Measurements from ENCODE around the gene FOXO1. TPM values are rescaled to one million over a fixed set of nuclear protein-coding genes. Genes with fewer than 3 reads are reported as not detected.

FOXO1 gene
- total and polyA plus RNA-seq, 5 donors: 7.1 to 33.6 (median 21.4) TPM

DNA sequence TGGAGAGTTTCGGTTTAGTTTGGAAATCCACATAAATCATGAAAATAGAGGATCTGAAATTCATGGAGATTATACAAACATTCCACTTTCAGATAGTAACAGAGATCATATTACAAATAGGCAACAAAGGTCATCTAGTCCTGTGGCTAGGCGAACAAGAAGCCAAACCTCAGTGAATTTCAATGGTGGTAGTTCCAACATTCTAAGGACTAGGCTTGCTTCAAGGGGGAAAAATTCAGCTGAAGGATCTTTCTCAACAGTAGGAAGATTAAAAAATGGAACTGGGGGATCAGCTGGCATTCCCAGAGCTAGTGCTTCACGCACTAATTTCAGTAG lies 47.0 kb downstream of the FOXO1 start:
- no peak overlapping the region for H3K4me3 ChIP-seq (ENCODE audit: low read length)
- H3K4me1 ChIP-seq (ENCODE audit: control insufficient read depth, insufficient read depth, low read length): peaks cover 15% of the 10 kb centered on the region
- H3K27me3 ChIP-seq (ENCODE audit: control insufficient read depth, insufficient read depth): no peaks in the 10 kb centered on the region
- H3K27ac ChIP-seq (ENCODE audit: low read length): no peak overlapping the region
- ATAC-seq: no peak
- no peaks in the 10 kb centered on the region for H3K9me3 ChIP-seq (ENCODE audit: control insufficient read depth, low read length)
- 91% methylated on average over 3 of the region's 3 CpGs for WGBS
- intact Hi-C loops (cut with DNase I): no loop called here
- no peak for DNase-seq

DNA sequence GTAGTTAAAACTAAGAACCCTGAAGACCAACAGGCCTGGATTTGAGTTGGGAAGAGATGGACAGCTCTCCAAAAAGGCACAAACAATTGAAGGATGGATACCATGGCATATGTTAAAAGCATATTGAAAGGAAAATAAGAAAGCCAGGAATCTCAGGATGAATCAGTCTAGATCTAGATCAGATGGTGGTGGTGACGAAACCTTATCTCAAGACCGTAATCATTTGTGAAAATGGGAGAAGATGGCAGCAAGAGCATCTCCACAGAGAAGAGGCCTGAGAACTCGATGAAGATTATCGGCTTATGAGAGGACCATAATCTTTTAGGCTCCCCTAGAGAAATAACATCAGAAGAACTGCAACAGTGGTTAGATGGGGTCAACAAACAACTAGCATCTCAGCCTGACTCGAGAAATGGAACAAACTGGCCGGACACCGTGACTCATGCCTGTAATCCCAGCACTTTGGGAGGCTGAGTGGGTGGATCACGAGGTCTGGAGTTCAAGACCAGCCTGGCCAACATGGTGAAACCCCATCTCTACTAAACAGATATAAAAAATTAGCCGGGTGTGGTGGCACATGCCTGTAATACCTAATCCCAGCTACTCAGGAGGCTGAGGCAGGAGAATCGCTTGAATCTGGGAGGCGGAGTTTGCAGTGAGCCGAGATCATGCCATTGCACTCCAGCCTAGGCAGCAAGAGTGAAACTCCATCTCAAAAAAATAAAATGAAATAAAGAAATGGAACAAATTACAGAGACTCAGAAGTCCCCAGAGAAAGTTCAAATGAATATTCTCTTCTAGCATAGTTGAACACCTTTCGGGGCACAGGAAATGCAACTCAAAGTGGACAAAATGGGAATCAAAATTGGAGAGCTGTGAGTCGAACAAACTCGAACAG lies 47.6 kb downstream of the FOXO1 start:
- no peak for DNase-seq
- Histone ChIP-seq H3K27me3 (ENCODE audit: control insufficient read depth, insufficient read depth) (no peaks in the 10 kb centered on the region), H3K9me3 (ENCODE audit: control insufficient read depth, low read length) (no peaks in the 10 kb centered on the region), H3K4me1 (ENCODE audit: control insufficient read depth, insufficient read depth, low read length) (peaks cover 19% of the 10 kb centered on the region), H3K4me3 (ENCODE audit: low read length) (no peak overlapping the region), H3K27ac (ENCODE audit: low read length) (no peak overlapping the region)
- ATAC-seq: no peak
- 95% methylated on average over 15 of the region's 15 CpGs for WGBS
- intact Hi-C loops (cut with DNase I): no loop called here

DNA sequence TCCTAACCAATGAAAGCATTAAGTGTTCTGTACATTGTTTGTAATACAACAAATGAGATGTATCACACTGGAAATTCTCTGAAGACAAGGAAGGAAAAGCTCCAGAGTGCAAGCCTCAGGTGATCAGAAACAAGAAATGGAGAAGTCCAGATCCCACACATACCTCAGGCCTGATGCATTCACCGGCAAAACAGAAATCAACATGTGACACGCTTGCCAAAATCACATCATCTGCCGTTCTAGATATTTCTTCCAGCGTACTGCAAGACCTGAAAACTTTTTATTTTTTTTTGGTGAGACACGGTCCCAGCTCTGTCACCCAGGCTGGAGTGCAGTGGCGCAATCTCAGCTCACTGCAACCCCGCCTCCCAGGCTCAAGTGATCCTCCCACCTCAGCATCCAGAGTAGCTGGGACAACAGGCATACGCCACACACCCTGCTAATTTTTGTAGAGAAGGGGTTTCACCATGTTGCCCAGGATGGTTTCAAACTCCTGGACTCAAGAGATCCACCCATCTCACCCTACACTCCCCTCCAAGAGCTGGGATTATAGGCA lies 48.6 kb downstream of the FOXO1 start:
- intact Hi-C loops (cut with DNase I): no loop called here
- ATAC-seq: no peak

DNA sequence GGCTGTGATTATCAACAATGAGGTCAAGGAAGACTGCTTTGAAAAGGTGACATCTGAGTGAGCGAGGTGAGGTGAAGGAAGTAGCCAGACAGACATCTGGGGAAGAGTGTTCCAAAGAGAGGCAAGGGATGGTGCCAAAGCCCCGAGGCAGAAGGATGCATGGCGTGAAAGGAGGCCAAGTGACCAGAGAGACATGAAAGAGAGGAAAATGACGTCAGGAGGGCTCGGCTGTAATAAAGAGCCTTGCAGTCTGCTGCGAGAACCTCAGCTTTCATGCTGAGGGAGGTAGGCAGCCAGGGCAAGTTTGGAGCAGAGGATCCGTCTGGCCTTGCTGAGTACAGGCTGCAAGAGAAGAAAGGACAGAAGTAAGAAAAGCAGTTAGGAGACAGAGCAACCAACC lies 50.8 kb downstream of the FOXO1 start:
- Histone ChIP-seq H3K9me3 (ENCODE audit: control insufficient read depth, low read length) (no peaks in the 10 kb centered on the region), H3K27me3 (ENCODE audit: control insufficient read depth, insufficient read depth) (no peaks in the 10 kb centered on the region), H3K27ac (ENCODE audit: low read length) (no peak overlapping the region), H3K4me3 (ENCODE audit: low read length) (no peak overlapping the region), H3K4me1 (ENCODE audit: control insufficient read depth, insufficient read depth, low read length) (peaks cover 28% of the 10 kb centered on the region)
- ATAC-seq (no peak), DNase-seq (no peak)
- intact Hi-C loops (cut with DNase I): no loop called here
- 58% methylated on average over 7 of the region's 7 CpGs for WGBS

More for the DNA sequence above, 48.6 kb downstream of the FOXO1 start:
- DNase-seq: no peak
- H3K4me1 ChIP-seq (ENCODE audit: control insufficient read depth, insufficient read depth, low read length): peaks cover 23% of the 10 kb centered on the region
- H3K27ac ChIP-seq (ENCODE audit: low read length): no peak overlapping the region
- WGBS: 76% methylated on average over 8 of the region's 8 CpGs
- H3K27me3 ChIP-seq (ENCODE audit: control insufficient read depth, insufficient read depth): no peaks in the 10 kb centered on the region
- no peaks in the 10 kb centered on the region for H3K9me3 ChIP-seq (ENCODE audit: control insufficient read depth, low read length)
- H3K4me3 ChIP-seq (ENCODE audit: low read length): no peak overlapping the region

DNA sequence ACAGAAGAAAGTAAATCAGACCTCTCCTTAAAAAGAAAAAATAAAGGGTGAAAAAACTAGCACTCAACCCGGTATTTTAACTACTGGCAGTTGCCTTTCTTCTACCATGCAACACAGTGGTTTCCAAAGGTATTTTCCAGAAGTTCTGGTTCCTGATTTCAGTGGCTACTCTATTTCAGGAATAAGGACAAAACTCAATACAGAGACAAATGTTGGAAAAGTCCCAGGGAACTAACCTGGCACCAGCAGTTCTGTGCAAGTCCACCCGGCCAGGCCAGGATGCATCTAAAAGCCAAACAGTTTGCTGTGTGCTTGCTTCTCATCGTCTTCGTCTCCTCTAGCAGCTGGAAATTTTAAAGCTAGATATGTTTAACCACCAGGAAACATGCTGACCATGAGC lies 52.5 kb downstream of the FOXO1 start:
- 34% methylated on average over 4 of the region's 4 CpGs for WGBS
- no peaks in the 10 kb centered on the region for H3K27me3 ChIP-seq (ENCODE audit: control insufficient read depth, insufficient read depth)
- no peak overlapping the region for H3K4me3 ChIP-seq (ENCODE audit: low read length)
- DNase-seq (peak in 1 of 3 donors; percentile 74), ATAC-seq (peak; percentile 25 to 27)
- no peaks in the 10 kb centered on the region for H3K9me3 ChIP-seq (ENCODE audit: control insufficient read depth, low read length)
- H3K27ac ChIP-seq (ENCODE audit: low read length): peak overlapping the region; percentile 48
- peaks cover 28% of the 10 kb centered on the region for H3K4me1 ChIP-seq (ENCODE audit: control insufficient read depth, insufficient read depth, low read length)
- intact Hi-C loops (cut with DNase I): no loop called here

DNA sequence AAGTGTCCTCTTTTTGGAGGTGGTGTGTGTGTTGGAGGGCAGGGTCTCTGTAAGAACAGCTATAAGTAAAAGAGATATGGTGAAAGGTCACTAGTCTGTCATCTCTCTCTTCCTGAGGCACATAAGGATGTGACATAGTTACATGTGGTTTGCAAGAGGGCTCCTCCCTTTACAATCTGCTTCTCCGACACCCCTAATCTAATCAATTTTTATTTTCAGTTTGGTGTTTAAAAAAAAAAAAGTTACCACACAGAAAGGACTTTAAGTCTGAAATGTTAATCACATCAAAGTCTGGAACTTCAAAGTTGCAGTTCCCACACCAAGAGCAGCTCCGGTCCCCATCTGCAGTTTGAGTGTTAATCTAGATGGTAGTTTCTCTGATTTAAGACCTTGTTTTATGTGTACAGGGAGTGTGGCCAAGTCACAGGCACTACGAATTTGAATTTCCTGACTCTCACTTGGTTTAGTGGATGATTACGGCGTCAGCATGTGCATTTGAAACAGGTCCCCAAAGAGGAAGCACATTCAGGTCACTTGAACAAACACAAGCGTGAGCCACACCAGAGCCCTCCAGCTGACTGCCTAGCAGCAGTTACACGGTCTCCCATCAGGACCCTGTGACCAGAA lies 53.1 kb downstream of the FOXO1 start:
- ATAC-seq (peak; percentile 71 to 72), DNase-seq (peak in 1 of 3 donors; percentile 66)
- Histone ChIP-seq H3K4me3 (ENCODE audit: low read length) (no peak overlapping the region), H3K27me3 (ENCODE audit: control insufficient read depth, insufficient read depth) (no peaks in the 10 kb centered on the region), H3K4me1 (ENCODE audit: control insufficient read depth, insufficient read depth, low read length) (peaks cover 28% of the 10 kb centered on the region), H3K27ac (ENCODE audit: low read length) (peak overlapping the region; percentile 54), H3K9me3 (ENCODE audit: control insufficient read depth, low read length) (no peaks in the 10 kb centered on the region)
- WGBS: 22% methylated on average over 7 of the region's 7 CpGs
- intact Hi-C loops (cut with DNase I): no loop called here

DNA sequence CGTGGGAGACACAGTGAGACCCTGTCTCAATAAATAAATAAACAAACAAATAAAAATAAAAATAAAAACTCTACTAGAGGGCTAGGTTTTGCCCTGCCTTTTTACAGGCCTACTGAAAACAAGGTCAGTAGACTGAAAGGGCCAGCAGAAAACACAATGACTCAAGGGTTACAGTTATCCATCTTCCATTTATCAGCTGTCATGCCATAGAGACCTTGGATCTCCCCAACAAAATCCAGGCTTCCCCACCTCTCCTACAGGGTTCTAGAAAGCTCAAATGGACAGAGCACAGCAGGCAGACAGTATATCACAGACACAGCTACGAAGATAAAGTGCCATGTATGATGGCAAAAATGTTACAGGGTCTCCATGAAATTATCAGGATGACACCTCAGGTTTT lies 54.4 kb downstream of the FOXO1 start:
- intact Hi-C loops (cut with DNase I): no loop called here
- WGBS: 84% methylated on average over 2 of the region's 2 CpGs
- no peak for DNase-seq
- no peak overlapping the region for H3K27ac ChIP-seq (ENCODE audit: low read length)
- ATAC-seq: no peak
- H3K9me3 ChIP-seq (ENCODE audit: control insufficient read depth, low read length): no peaks in the 10 kb centered on the region
- no peaks in the 10 kb centered on the region for H3K27me3 ChIP-seq (ENCODE audit: control insufficient read depth, insufficient read depth)
- peaks cover 24% of the 10 kb centered on the region for H3K4me1 ChIP-seq (ENCODE audit: control insufficient read depth, insufficient read depth, low read length)
- H3K4me3 ChIP-seq (ENCODE audit: low read length): no peak overlapping the region

DNA sequence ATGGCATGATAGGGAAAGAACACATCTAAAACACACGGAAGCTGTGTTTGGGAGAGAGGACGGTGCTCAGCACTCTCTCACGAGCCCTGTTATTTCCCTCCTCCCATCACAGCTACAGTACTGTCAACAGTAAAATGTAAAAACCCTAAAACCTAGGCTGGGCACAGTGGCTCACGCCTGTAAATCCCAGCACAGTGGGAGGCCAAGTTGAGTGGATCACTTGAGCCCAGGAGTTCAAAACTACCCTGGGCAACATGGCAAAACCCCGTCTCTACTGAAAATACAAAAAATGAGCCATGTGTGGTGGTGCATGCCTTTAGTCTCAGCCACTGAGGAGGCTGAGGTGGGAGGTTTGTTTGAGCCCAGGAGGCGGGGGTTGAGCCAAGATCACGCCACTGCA lies 54.8 kb downstream of the FOXO1 start:
- ATAC-seq (no peak), DNase-seq (no peak)
- H3K27me3 ChIP-seq (ENCODE audit: control insufficient read depth, insufficient read depth): no peaks in the 10 kb centered on the region
- H3K4me3 ChIP-seq (ENCODE audit: low read length): no peak overlapping the region
- H3K4me1 ChIP-seq (ENCODE audit: control insufficient read depth, insufficient read depth, low read length): peaks cover 24% of the 10 kb centered on the region
- H3K27ac ChIP-seq (ENCODE audit: low read length): no peak overlapping the region
- H3K9me3 ChIP-seq (ENCODE audit: control insufficient read depth, low read length): no peaks in the 10 kb centered on the region
- intact Hi-C loops (cut with DNase I): no loop called here
- WGBS: 90% methylated on average over 7 of the region's 7 CpGs

DNA sequence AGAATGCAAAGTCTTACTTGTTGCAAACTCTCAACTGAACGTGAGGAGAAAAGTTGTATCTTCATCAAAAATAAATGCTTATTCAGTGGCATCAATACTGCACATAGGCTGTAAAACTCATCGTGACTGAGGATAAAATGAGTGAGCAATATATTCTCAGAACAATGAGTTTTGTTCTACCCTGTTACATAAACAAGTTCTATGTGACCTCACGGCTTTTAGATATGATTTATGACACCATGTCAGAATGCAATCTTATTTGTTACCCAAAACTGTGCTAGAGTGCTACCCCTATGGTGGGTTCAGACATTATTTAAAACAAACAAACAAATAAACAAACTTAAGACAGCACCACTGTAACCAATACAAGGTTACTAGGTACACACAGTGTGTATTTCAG lies 55.4 kb downstream of the FOXO1 start:
- Histone ChIP-seq H3K4me1 (ENCODE audit: control insufficient read depth, insufficient read depth, low read length) (peaks cover 24% of the 10 kb centered on the region), H3K9me3 (ENCODE audit: control insufficient read depth, low read length) (no peaks in the 10 kb centered on the region), H3K27ac (ENCODE audit: low read length) (no peak overlapping the region), H3K4me3 (ENCODE audit: low read length) (no peak overlapping the region), H3K27me3 (ENCODE audit: control insufficient read depth, insufficient read depth) (no peaks in the 10 kb centered on the region)
- intact Hi-C loops (cut with DNase I): no loop called here
- ATAC-seq (no peak), DNase-seq (no peak)
- 70% methylated on average over 3 of the region's 3 CpGs for WGBS

DNA sequence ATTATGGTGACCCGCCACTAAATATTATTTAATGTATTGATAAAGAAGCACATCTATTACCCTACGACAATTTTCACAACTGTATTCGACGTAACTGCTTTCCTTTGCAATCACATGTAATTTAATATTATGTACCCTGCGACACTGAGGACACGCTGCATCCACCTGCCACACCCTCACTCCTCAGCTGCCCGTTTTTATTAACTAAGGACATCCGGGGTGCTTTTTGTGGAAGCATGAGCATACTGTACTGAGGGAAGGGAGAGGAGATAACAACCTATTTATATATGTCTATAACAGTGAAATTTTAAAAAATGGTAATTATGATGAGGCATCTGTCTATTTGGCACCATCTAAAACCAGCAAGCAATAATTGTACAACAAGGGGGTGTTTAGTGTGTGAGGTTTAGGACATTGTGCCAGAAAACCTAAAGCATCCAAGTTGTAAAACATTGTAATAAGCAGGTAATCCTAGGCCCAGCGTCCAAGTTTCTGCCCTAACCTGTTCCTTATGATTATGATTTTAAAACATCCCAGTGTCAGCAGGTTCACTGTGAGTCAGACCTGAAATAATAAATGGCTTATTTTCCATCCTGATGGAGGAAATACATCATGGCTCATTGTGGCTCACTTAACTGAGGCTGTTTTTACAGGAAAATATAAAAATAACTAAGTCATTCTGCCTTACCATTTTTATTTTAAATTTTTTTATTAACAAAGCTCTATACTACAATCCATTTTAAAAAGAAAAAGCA lies 56.3 kb downstream of the FOXO1 start:
- no peaks in the 10 kb centered on the region for H3K9me3 ChIP-seq (ENCODE audit: control insufficient read depth, low read length)
- intact Hi-C loops (cut with DNase I): no loop called here
- H3K27ac ChIP-seq (ENCODE audit: low read length): no peak overlapping the region
- no peaks in the 10 kb centered on the region for H3K27me3 ChIP-seq (ENCODE audit: control insufficient read depth, insufficient read depth)
- peaks cover 23% of the 10 kb centered on the region for H3K4me1 ChIP-seq (ENCODE audit: control insufficient read depth, insufficient read depth, low read length)
- ATAC-seq (no peak), DNase-seq (no peak)
- H3K4me3 ChIP-seq (ENCODE audit: low read length): no peak overlapping the region
- 83% methylated on average over 9 of the region's 9 CpGs for WGBS

DNA sequence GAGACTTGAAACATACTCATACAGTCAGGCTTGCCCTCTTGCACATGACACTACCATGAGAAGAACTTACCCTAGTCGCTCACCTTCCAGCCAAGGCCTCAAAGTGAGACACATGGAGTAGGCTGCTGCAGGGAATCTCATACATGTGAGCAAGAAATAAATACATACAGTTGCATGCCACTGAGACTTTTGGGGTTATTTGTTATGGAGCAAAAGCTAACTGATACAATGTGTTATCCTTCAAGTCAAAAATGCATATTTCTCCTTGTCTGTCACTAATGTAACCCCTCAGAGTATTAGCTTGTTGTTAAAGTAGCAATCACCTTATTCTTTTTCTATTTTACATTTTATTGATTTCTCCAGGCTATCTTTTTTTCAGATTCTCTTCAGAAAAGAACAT lies 58.1 kb downstream of the FOXO1 start:
- ATAC-seq (no peak), DNase-seq (no peak)
- H3K9me3 ChIP-seq (ENCODE audit: control insufficient read depth, low read length): no peaks in the 10 kb centered on the region
- intact Hi-C loops (cut with DNase I): no loop called here
- no peak overlapping the region for H3K4me3 ChIP-seq (ENCODE audit: low read length)
- H3K4me1 ChIP-seq (ENCODE audit: control insufficient read depth, insufficient read depth, low read length): peaks cover 10% of the 10 kb centered on the region
- H3K27me3 ChIP-seq (ENCODE audit: control insufficient read depth, insufficient read depth): no peaks in the 10 kb centered on the region
- 98% methylated on average over 1 of the region's 1 CpG for WGBS
- no peak overlapping the region for H3K27ac ChIP-seq (ENCODE audit: low read length)

Measured in right cardiac atrium (tissue), 5 donors.